ENCODE results near the gene AMZ2. TPM values are rescaled to one million over a fixed set of nuclear protein-coding genes. Genes with fewer than 3 reads are reported as not detected.

The AMZ2 gene
- total RNA-seq, 1 experiment from 2014 or later: 54.6 TPM

DNA sequence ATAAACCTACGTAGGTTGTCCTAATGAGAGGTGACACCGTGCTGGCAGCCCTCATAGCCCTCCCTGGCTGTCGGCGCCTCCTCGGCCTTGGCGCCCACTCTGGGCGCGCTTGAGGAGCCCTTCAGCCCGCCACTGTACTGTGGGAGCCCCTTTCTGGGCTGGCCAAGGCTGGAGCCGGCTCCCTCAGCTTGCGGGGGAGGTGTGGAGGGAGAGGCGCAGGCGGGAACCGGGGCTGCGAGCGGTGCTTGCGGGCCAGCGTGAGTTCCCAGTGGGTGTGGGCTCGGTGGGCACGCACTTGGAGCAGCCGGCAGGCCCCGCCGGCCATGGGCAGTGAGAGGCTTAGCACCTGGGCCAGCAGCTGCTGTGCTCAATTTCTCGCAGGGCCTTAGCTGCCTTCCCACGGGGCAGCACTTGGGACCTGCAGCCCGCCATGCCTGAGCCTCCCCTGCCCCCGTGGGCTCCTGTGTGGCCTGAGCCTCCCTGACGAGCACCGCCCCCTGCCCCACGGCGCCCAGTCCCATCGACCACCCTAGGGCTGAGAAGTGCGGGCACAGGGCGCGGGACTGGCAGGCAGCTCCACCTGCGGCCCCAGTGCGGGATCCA is 40.1 kb upstream of the AMZ2 start (continued):
- TF ChIP-seq ZNF281 (CRISPR knock-in tag; IDR thresholded peaks at IDR 0.05) (peak; percentile 54; the same call in 1 of the 2 replicates), USF1 (CRISPR knock-in tag; IDR thresholded peaks at IDR 0.05) (no peak), RELA (CRISPR knock-in tag; IDR thresholded peaks at IDR 0.05; ENCODE audit: borderline replicate concordance) (0 out of 2 replicates have a peak, but pooled peaks have one; percentile 21), ZNF396 (CRISPR knock-in tag; IDR thresholded peaks at IDR 0.05; ENCODE audit: borderline replicate concordance) (no peak), CREB1 (CRISPR knock-in tag; IDR thresholded peaks at IDR 0.05) (no peak), ESRRA (CRISPR knock-in tag; IDR thresholded peaks at IDR 0.05; ENCODE audit: borderline replicate concordance) (no peak), ZBTB21 (CRISPR knock-in tag; IDR thresholded peaks at IDR 0.05; ENCODE audit: borderline replicate concordance) (no peak), ZNF423 (CRISPR knock-in tag; IDR thresholded peaks at IDR 0.05) (no peak), ATF1 (CRISPR knock-in tag; IDR thresholded peaks at IDR 0.05) (no peak), FOXJ3 (CRISPR knock-in tag; IDR thresholded peaks at IDR 0.05; ENCODE audit: borderline replicate concordance) (no peak), PRDM15 (CRISPR knock-in tag; IDR thresholded peaks at IDR 0.05) (no peak), SOX15 (CRISPR knock-in tag; IDR thresholded peaks at IDR 0.05) (no peak), CREM (CRISPR knock-in tag; IDR thresholded peaks at IDR 0.05) (no peak), FOXK1 (CRISPR knock-in tag; IDR thresholded peaks at IDR 0.05) (no peak), JUN (CRISPR knock-in tag; IDR thresholded peaks at IDR 0.05) (no peak), ZNF416 (CRISPR knock-in tag; IDR thresholded peaks at IDR 0.05) (no peak), KAT7 (CRISPR knock-in tag; IDR thresholded peaks at IDR 0.05; ENCODE audit: borderline replicate concordance) (no peak)
- TF ChIP-seq, protein P1, sequence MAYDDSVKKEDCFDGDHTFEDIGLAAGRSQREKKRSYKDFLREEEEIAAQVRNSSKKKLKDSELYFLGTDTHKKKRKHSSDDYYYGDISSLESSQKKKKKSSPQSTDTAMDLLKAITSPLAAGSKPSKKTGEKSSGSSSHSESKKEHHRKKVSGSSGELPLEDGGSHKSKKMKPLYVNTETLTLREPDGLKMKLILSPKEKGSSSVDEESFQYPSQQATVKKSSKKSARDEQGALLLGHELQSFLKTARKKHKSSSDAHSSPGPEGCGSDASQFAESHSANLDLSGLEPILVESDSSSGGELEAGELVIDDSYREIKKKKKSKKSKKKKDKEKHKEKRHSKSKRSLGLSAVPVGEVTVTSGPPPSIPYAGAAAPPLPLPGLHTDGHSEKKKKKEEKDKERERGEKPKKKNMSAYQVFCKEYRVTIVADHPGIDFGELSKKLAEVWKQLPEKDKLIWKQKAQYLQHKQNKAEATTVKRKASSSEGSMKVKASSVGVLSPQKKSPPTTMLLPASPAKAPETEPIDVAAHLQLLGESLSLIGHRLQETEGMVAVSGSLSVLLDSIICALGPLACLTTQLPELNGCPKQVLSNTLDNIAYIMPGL (CRISPR knock-in tag; IDR thresholded peaks at IDR 0.05): peak; percentile 43; the same call in 1 of the 2 replicates
- TF ChIP-seq, protein P2, sequence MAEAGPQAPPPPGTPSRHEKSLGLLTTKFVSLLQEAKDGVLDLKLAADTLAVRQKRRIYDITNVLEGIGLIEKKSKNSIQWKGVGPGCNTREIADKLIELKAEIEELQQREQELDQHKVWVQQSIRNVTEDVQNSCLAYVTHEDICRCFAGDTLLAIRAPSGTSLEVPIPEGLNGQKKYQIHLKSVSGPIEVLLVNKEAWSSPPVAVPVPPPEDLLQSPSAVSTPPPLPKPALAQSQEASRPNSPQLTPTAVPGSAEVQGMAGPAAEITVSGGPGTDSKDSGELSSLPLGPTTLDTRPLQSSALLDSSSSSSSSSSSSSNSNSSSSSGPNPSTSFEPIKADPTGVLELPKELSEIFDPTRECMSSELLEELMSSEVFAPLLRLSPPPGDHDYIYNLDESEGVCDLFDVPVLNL (CRISPR knock-in tag; IDR thresholded peaks at IDR 0.05; ENCODE audit: borderline replicate concordance, low read depth): no peak
- TF ChIP-seq, protein P3, sequence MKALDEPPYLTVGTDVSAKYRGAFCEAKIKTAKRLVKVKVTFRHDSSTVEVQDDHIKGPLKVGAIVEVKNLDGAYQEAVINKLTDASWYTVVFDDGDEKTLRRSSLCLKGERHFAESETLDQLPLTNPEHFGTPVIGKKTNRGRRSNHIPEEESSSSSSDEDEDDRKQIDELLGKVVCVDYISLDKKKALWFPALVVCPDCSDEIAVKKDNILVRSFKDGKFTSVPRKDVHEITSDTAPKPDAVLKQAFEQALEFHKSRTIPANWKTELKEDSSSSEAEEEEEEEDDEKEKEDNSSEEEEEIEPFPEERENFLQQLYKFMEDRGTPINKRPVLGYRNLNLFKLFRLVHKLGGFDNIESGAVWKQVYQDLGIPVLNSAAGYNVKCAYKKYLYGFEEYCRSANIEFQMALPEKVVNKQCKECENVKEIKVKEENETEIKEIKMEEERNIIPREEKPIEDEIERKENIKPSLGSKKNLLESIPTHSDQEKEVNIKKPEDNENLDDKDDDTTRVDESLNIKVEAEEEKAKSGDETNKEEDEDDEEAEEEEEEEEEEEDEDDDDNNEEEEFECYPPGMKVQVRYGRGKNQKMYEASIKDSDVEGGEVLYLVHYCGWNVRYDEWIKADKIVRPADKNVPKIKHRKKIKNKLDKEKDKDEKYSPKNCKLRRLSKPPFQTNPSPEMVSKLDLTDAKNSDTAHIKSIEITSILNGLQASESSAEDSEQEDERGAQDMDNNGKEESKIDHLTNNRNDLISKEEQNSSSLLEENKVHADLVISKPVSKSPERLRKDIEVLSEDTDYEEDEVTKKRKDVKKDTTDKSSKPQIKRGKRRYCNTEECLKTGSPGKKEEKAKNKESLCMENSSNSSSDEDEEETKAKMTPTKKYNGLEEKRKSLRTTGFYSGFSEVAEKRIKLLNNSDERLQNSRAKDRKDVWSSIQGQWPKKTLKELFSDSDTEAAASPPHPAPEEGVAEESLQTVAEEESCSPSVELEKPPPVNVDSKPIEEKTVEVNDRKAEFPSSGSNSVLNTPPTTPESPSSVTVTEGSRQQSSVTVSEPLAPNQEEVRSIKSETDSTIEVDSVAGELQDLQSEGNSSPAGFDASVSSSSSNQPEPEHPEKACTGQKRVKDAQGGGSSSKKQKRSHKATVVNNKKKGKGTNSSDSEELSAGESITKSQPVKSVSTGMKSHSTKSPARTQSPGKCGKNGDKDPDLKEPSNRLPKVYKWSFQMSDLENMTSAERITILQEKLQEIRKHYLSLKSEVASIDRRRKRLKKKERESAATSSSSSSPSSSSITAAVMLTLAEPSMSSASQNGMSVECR (CRISPR knock-in tag; IDR thresholded peaks at IDR 0.05; ENCODE audit: borderline replicate concordance): no peak
- TF ChIP-seq, protein P4, sequence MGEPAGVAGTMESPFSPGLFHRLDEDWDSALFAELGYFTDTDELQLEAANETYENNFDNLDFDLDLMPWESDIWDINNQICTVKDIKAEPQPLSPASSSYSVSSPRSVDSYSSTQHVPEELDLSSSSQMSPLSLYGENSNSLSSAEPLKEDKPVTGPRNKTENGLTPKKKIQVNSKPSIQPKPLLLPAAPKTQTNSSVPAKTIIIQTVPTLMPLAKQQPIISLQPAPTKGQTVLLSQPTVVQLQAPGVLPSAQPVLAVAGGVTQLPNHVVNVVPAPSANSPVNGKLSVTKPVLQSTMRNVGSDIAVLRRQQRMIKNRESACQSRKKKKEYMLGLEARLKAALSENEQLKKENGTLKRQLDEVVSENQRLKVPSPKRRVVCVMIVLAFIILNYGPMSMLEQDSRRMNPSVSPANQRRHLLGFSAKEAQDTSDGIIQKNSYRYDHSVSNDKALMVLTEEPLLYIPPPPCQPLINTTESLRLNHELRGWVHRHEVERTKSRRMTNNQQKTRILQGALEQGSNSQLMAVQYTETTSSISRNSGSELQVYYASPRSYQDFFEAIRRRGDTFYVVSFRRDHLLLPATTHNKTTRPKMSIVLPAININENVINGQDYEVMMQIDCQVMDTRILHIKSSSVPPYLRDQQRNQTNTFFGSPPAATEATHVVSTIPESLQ (CRISPR knock-in tag; IDR thresholded peaks at IDR 0.05): no peak

Data from WTC11 (cell line).